Stomach (tissue), 9 donors: ENCODE measurements around the gene TFEB. TPM values are rescaled to one million over a fixed set of nuclear protein-coding genes. Genes with fewer than 3 reads are reported as not detected.

Experiments used
- DNase-seq, 2 donors: peaks; one replicate each; pipeline versions ENCODE4 v3.0.0 to v3.0.0-alpha.2; 2013 to 2019
- H3K27ac ChIP-seq, 5 donors: fragments of 200-600 bp in 4 of 5; sonication (generic) in 4 of 5; one replicate each; pipeline ENCODE4 v1.5.1; 2013 to 2019; ENCODE audit warnings: mild to moderate bottlenecking in 1 of 5, moderate library complexity in 1 of 5
- H3K27me3 ChIP-seq, 3 donors: fragments of 200-600 bp; sonication (generic); one replicate each; pipeline ENCODE4 v1.5.1; 2017 to 2019; ENCODE audit warnings: mixed run types in 1 of 3
- H3K36me3 ChIP-seq, 4 donors: fragments of 200-600 bp; sonication (generic); 1 replicate in 3 of 4; 2 replicates in 1 of 4; pipeline ENCODE4 v1.5.1; 2016 to 2019
- H3K4me1 ChIP-seq, 4 donors: fragments of 200-600 bp; sonication (generic); one replicate each; pipeline ENCODE4 v1.5.1; 2016 to 2019
- H3K4me3 ChIP-seq, 4 donors: fragments of 200-600 bp; sonication (generic) in 3 of 4; one replicate each; pipeline ENCODE4 v1.5.1; 2016 to 2019; ENCODE audit warnings: mild to moderate bottlenecking in 1 of 4
- H3K9me3 ChIP-seq, 4 donors: fragments of 200-600 bp; sonication (generic); one replicate each; pipeline ENCODE4 v1.5.1; 2016 to 2019
- CTCF ChIP-seq, 7 experiments: fragments of 450-650 bp in 4 of 7; fragments of 200-600 bp in 3 of 7; sonication (generic) in 3 of 7; IDR thresholded peaks; one replicate each; pipeline ENCODE4 v1.5.1; 2016 to 2019; ENCODE audit warnings: antibody characterized with exemption in 7 of 7, control low read depth in 2 of 7, mild to moderate bottlenecking in 1 of 7
- EP300 ChIP-seq: sonication (generic); formaldehyde crosslinking; IDR thresholded peaks from one replicate; pipeline ENCODE4 v1.6.1; 2017; ENCODE audit warnings: antibody characterized with exemption
- POLR2A ChIP-seq, 4 donors: fragments of 450-650 bp; IDR thresholded peaks; one replicate each; pipeline ENCODE4 v1.6.1; 2016; ENCODE audit warnings: antibody characterized with exemption in 4 of 4, control low read depth in 2 of 4, mild to moderate bottlenecking in 1 of 4, moderate library complexity in 1 of 4
- POLR2AphosphoS5 ChIP-seq, 3 donors: sonication (generic); formaldehyde crosslinking; IDR thresholded peaks; one replicate each; pipeline ENCODE4 v1.6.1; 2016; ENCODE audit warnings: antibody characterized with exemption in 3 of 3
- WGBS, 5 donors: extraction: QIAGEN DNeasy Blood & Tissue Kit in 3 of 5; methylation state at CpG; one replicate each; pipeline versions ENCODE4 v1.1.5 to v1.1.7; 2013 to 2018; 5-methylcytosine and 5-hydroxymethylcytosine counted together
- intact Hi-C: fragments of 100-400 bp; cut with DNase I; formaldehyde crosslinking; loops from one replicate; pipeline ENCODE4 v1.15.1; 2023; ENCODE audit warnings: low total_unique reads
- polyA plus RNA-seq, 3 donors: library from polyadenylated mRNA; stranded (reverse); fragments of 200-250 nt; gene quantifications; one replicate each; pipeline ENCODE4 v1.2.3, GENCODE V29; 2013
- total RNA-seq, 5 donors: library from RNA; depleted of rRNA; stranded (reverse); fragments of >200 nt; gene quantifications; one replicate each; pipeline versions ENCODE4 v1.1.0 to v1.2.3, GENCODE V29; 2014 to 2016
- donor health status: healthy with polysubstance abuse.
- donor health status: Bipolar disorder and iron deficiency.
- donor health status: healthy.

TFEB gene
- total and polyA plus RNA-seq, 8 donors = 6.4 to 130 (median 13.5) TPM

- no peak overlapping the region for H3K4me3 ChIP-seq
- no peak for DNase-seq
- intact Hi-C loops = no loop called here
- H3K4me1 ChIP-seq = peaks cover 8 to 31% (median 19%) of the 10 kb centered on the region in 4 donors
- TF ChIP-seq CTCF (IDR thresholded peaks at IDR 0.05) = no peak
- no peak for TF ChIP-seq POLR2A (IDR thresholded peaks at IDR 0.05)
- no peak for TF ChIP-seq POLR2AphosphoS5 (IDR thresholded peaks at IDR 0.05)
- no peak for TF ChIP-seq EP300
- no peaks in the 10 kb centered on the region for H3K27me3 ChIP-seq
- no peaks in the 10 kb centered on the region for H3K36me3 ChIP-seq
- 81 to 97% (median 91%) methylated on average over 3 to 6 of the region's 6 CpGs for WGBS, 5 donors
- no peaks in the 10 kb centered on the region for H3K9me3 ChIP-seq
- H3K27ac ChIP-seq = peak overlapping the region in 3 of 5 donors; percentile 5 to 58 (median 17)
Observed at GRCh38 chr6:41757271-41757670, 21.9 kb upstream of the TFEB start.

GRCh38 chr6:41756354-41756753 lies 20.9 kb upstream of the TFEB start:
- TF ChIP-seq EP300 = no peak
- TF ChIP-seq POLR2AphosphoS5 (IDR thresholded peaks at IDR 0.05) = no peak
- no peak for TF ChIP-seq POLR2A (IDR thresholded peaks at IDR 0.05)
- no peak for TF ChIP-seq CTCF (IDR thresholded peaks at IDR 0.05)
- Histone ChIP-seq H3K27me3 (no peaks in the 10 kb centered on the region), H3K27ac (peak overlapping the region; percentile 17 to 58 (median 28)), H3K9me3 (no peaks in the 10 kb centered on the region), H3K36me3 (no peaks in the 10 kb centered on the region), H3K4me3 (no peak overlapping the region), H3K4me1 (peaks cover 8 to 31% (median 19%) of the 10 kb centered on the region in 4 donors)
- DNase-seq = peak in 1 of 2 donors; percentile 68
- intact Hi-C loops = no loop called here
- WGBS, 5 donors = 39 to 62% (median 47%) methylated on average over 9 to 13 of the region's 13 CpGs

GRCh38 chr6:41755895-41756294 lies 20.5 kb upstream of the TFEB start:
- H3K27ac ChIP-seq = peak overlapping the region in 4 of 5 donors; percentile 17 to 58 (median 30)
- intact Hi-C loops = no loop called here
- H3K4me3 ChIP-seq = no peak overlapping the region
- no peaks in the 10 kb centered on the region for H3K9me3 ChIP-seq
- H3K4me1 ChIP-seq = peaks cover 8 to 31% (median 19%) of the 10 kb centered on the region in 4 donors
- H3K36me3 ChIP-seq = no peaks in the 10 kb centered on the region
- H3K27me3 ChIP-seq = no peaks in the 10 kb centered on the region
- DNase-seq = no peak
- TF ChIP-seq CTCF (IDR thresholded peaks at IDR 0.05) = no peak
- TF ChIP-seq EP300 = no peak
- TF ChIP-seq POLR2A (IDR thresholded peaks at IDR 0.05) = no peak
- TF ChIP-seq POLR2AphosphoS5 (IDR thresholded peaks at IDR 0.05) = no peak
- 39 to 72% (median 46%) methylated on average over 4 of the region's 4 CpGs for WGBS, 5 donors

GRCh38 chr6:41750374-41750773 lies 15.0 kb upstream of the TFEB start:
- no peak overlapping the region for H3K4me3 ChIP-seq
- H3K9me3 ChIP-seq = no peaks in the 10 kb centered on the region
- WGBS, 5 donors = 92 to 100% (median 98%) methylated on average over 3 of the region's 3 CpGs
- DNase-seq = no peak
- H3K36me3 ChIP-seq = no peaks in the 10 kb centered on the region
- no peaks in the 10 kb centered on the region for H3K27me3 ChIP-seq
- no peak for TF ChIP-seq POLR2AphosphoS5 (IDR thresholded peaks at IDR 0.05)
- no peak for TF ChIP-seq CTCF (IDR thresholded peaks at IDR 0.05)
- no peak for TF ChIP-seq POLR2A (IDR thresholded peaks at IDR 0.05)
- TF ChIP-seq EP300 = no peak
- intact Hi-C loops = no loop called here
- H3K27ac ChIP-seq = peak overlapping the region in 2 of 5 donors; percentile 41 to 47
- H3K4me1 ChIP-seq = peaks cover 9 to 20% (median 16%) of the 10 kb centered on the region in 4 donors
